Measurements from ENCODE around the gene C17orf100. TPM values are rescaled to one million over a fixed set of nuclear protein-coding genes. Genes with fewer than 3 reads are reported as not detected.

C17orf100 gene
- total RNA-seq, 1 experiment from 2014 or later = 0.70 TPM

GRCh38 chr17:6686026-6686425, 34.5 kb downstream of the C17orf100 start:
- no peak overlapping the region for H3K9ac ChIP-seq (ENCODE audit: extremely low read depth, insufficient read length, low read length)
- H2BK12ac ChIP-seq (ENCODE audit: insufficient read length, low read depth, low read length) = no peak overlapping the region
- no peak overlapping the region for H3K14ac ChIP-seq (ENCODE audit: insufficient read depth, low read length)
- Mint-ChIP-seq H3K4me3 (no peak overlapping the region), H3K9me3 (no peaks in the 10 kb centered on the region; a peak in 1 of 5 replicates), H3K4me1 (no peaks in the 10 kb centered on the region), H3K27ac (no peak overlapping the region), H3K36me3 (ENCODE audit: insufficient read depth in 1 of 3, low read depth in 3 of 3) (no peaks in the 10 kb centered on the region), H3K27me3 (ENCODE audit: low read depth) (peaks cover 11% of the 10 kb centered on the region)
- H3K23ac ChIP-seq (ENCODE audit: insufficient read length, low read depth, low read length) = no peak overlapping the region
- no peak overlapping the region for H2BK15ac ChIP-seq (ENCODE audit: low read depth, low read length)
- no peaks in the 10 kb centered on the region for H3K79me1 ChIP-seq (ENCODE audit: insufficient read depth, low read depth, low read length, poor library complexity, severe bottlenecking)
- no peak for TF ChIP-seq CTCF (conservative IDR thresholded peaks at IDR 0.05)
- H2AFZ ChIP-seq (ENCODE audit: low read length) = no peak overlapping the region
- no peak overlapping the region for H3K56ac ChIP-seq (ENCODE audit: insufficient read length, low read depth, low read length)
- no peak overlapping the region for H2AK5ac ChIP-seq (ENCODE audit: insufficient read length, low read length)
- no peaks in the 10 kb centered on the region for H3K79me2 ChIP-seq (ENCODE audit: insufficient read depth, low read length)
- WGBS (ENCODE audit: extremely low coverage, insufficient read length, low lambda C conversion rate) = no CpG with 5 or more reads among the region's 4 CpGs
- H4K20me1 ChIP-seq (ENCODE audit: control insufficient read depth, insufficient read depth, insufficient read length) = no peaks in the 10 kb centered on the region
- H3T11ph ChIP-seq (ENCODE audit: low read length) = no peak overlapping the region
- no peaks in the 10 kb centered on the region for H3K4me1 ChIP-seq (ENCODE audit: insufficient read depth, low read length)
- no peak overlapping the region for H2BK20ac ChIP-seq (ENCODE audit: low read depth, low read length, poor library complexity, severe bottlenecking)
- no peak overlapping the region for H3K4me2 ChIP-seq (ENCODE audit: insufficient read depth, insufficient read length, low read length)
- DNase-seq = no peak
- no peak overlapping the region for H3K4ac ChIP-seq (ENCODE audit: low read depth, low read length)
- H4K5ac ChIP-seq (ENCODE audit: insufficient read length, low read depth, low read length) = no peak overlapping the region
- H3K18ac ChIP-seq (ENCODE audit: insufficient read length, low read depth, low read length) = no peak overlapping the region
- H2BK5ac ChIP-seq (ENCODE audit: insufficient read length, low read length) = no peak overlapping the region
- H2BK120ac ChIP-seq (ENCODE audit: low read depth, low read length, poor library complexity, severe bottlenecking) = no peak overlapping the region
- no peak overlapping the region for H4K91ac ChIP-seq (ENCODE audit: insufficient read length, low read depth, low read length)
- no peaks in the 10 kb centered on the region for H3K9me3 ChIP-seq (ENCODE audit: control insufficient read depth, low read depth, low read length)
- no peaks in the 10 kb centered on the region for H3K27me3 ChIP-seq (ENCODE audit: insufficient read depth, low read length)
- no peak overlapping the region for H3K27ac ChIP-seq (ENCODE audit: insufficient read length, low read depth, low read length)
- H3K23me2 ChIP-seq (ENCODE audit: insufficient read length, low read depth, low read length, poor library complexity, severe bottlenecking) = no peaks in the 10 kb centered on the region
- H4K8ac ChIP-seq (replicated peaks; ENCODE audit: insufficient read length, low read depth, low read length) = no peak overlapping the region

Measured in H9 (cell line).